IPS-18a (cell line): ENCODE results near the gene SLC44A1.

ENCODE experiments used
- H3K27ac ChIP-seq: one replicate; pipeline ENCODE4 v1.5.1; 2013; ENCODE audit warnings: low read length
- H3K27me3 ChIP-seq: one replicate; pipeline ENCODE4 v1.6.1; 2013; ENCODE audit warnings: mild to moderate bottlenecking, low read length; ENCODE audit not compliant: control insufficient read depth, insufficient read depth
- H3K36me3 ChIP-seq: one replicate; pipeline ENCODE4 v1.6.1; 2013; ENCODE audit warnings: low read depth, low read length; ENCODE audit not compliant: control insufficient read depth
- H3K4me1 ChIP-seq: one replicate; pipeline ENCODE4 v1.6.1; 2013; ENCODE audit warnings: low read depth, low read length; ENCODE audit not compliant: control insufficient read depth
- H3K4me3 ChIP-seq: one replicate; pipeline ENCODE4 v1.5.1; 2013; ENCODE audit warnings: low read length
- H3K9ac ChIP-seq: one replicate; pipeline ENCODE4 v1.6.1; 2013; ENCODE audit warnings: mild to moderate bottlenecking, low read length, moderate library complexity
- H3K9me3 ChIP-seq: one replicate; pipeline ENCODE4 v1.6.1; 2013; ENCODE audit warnings: low read depth, low read length; ENCODE audit not compliant: control insufficient read depth

The SLC44A1 gene

DNA sequence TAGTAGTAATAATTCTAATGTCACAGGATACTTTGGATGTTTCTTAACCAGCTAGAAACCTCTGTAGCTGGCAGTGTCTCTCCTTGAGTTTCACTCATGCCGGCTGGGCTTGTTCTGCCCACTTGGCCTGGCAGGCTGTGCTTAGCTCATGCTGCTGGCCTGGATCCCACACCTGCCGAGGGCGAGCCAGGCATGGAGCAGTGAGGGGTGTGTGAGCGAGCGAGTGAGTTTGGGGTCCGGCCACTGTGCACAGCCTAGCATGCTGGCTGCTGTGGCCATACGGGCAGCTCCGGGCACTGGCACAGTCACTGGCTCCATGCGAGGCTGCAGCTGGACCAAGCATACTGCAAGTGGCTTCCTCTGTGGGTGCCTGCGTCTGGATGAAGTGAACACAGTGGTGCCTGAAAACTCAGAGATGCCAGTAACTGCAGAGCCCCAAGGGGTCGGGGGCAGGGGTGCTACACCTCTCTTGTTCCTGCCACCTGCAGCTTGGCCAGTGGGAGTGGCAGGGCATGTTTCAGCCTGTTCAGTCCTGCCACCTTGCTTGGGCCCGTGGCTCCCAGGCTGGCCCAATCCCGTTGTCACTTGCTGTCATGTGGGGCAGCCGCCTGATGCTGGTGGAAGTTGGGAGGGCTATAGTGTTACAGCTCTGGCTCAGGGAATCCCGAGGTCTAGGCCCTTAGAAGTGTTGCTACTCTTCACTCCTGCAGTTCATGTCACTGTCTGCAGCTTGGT lies 213.3 kb downstream of the SLC44A1 start:
- H3K27me3 ChIP-seq: no peaks in the 10 kb centered on the region
- H3K36me3 ChIP-seq: no peaks in the 10 kb centered on the region
- no peaks in the 10 kb centered on the region for H3K9me3 ChIP-seq
- H3K4me3 ChIP-seq: no peak overlapping the region
- no peak overlapping the region for H3K9ac ChIP-seq
- no peak overlapping the region for H3K27ac ChIP-seq
- no peaks in the 10 kb centered on the region for H3K4me1 ChIP-seq

DNA sequence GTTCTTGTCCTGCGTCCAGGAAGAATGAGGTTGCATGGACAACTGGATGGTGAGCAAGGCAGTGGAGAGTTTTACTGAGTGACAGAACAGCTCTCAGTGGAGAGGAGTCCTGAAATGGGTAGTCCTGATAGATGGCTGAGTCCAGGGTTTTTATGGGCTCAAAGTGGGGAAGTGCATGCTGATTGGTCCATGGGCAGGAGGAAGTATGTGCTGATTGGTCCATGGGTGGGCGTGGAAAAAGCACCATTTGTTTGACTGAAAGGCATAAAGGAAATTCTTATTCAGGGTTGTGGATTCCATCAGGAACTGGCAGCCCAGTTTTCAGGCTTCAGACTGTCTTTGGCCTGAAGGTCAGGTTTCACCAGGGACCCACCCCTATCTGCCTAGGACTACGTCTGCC lies 214.0 kb downstream of the SLC44A1 start:
- Histone ChIP-seq H3K36me3 (no peaks in the 10 kb centered on the region), H3K9me3 (no peaks in the 10 kb centered on the region), H3K4me3 (no peak overlapping the region), H3K27me3 (no peaks in the 10 kb centered on the region), H3K4me1 (no peaks in the 10 kb centered on the region), H3K27ac (no peak overlapping the region), H3K9ac (no peak overlapping the region)

- no peaks in the 10 kb centered on the region for H3K27me3 ChIP-seq
- no peak overlapping the region for H3K27ac ChIP-seq
- H3K4me3 ChIP-seq: no peak overlapping the region
- H3K9me3 ChIP-seq: no peaks in the 10 kb centered on the region
- H3K9ac ChIP-seq: no peak overlapping the region
- H3K36me3 ChIP-seq: no peaks in the 10 kb centered on the region
- H3K4me1 ChIP-seq: no peaks in the 10 kb centered on the region
Observed at GRCh38 chr9:105459336-105459735, 214.9 kb downstream of the SLC44A1 start.

DNA sequence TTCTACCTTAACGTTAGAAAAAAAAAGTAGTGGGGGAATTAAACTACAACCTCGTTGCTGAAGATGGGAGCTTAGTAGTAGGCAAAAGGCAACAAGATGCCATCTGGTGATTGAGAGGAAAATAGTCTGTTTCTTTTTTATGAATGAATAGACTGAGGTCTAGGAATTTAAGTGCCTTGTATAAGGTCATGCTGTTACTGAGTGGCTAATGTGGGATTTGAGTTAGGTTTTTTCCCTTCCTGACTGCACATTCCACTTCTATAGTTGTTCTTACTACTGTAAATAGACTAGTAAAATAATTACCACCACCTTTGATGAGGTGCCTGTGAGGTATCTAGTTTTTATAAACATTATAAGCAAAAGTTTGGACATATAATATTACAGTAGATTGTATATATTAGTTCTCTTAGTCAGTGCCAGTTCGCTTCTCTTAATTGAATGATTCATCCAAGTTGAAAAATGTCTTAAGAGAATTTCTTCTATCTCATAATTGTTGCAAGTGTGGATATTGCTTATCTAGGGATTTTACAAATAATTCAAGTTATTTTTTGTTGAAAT lies 222.5 kb downstream of the SLC44A1 start:
- Histone ChIP-seq H3K4me3 (no peak overlapping the region), H3K27me3 (no peaks in the 10 kb centered on the region), H3K36me3 (peaks cover 26% of the 10 kb centered on the region), H3K27ac (no peak overlapping the region), H3K9ac (no peak overlapping the region), H3K4me1 (no peaks in the 10 kb centered on the region), H3K9me3 (no peaks in the 10 kb centered on the region)

- H3K36me3 ChIP-seq: peaks cover 26% of the 10 kb centered on the region
- H3K9me3 ChIP-seq: no peaks in the 10 kb centered on the region
- no peak overlapping the region for H3K9ac ChIP-seq
- H3K4me3 ChIP-seq: no peak overlapping the region
- H3K27ac ChIP-seq: no peak overlapping the region
- no peaks in the 10 kb centered on the region for H3K4me1 ChIP-seq
- no peaks in the 10 kb centered on the region for H3K27me3 ChIP-seq
Observed at GRCh38 chr9:105468875-105469274, 224.4 kb downstream of the SLC44A1 start.

DNA sequence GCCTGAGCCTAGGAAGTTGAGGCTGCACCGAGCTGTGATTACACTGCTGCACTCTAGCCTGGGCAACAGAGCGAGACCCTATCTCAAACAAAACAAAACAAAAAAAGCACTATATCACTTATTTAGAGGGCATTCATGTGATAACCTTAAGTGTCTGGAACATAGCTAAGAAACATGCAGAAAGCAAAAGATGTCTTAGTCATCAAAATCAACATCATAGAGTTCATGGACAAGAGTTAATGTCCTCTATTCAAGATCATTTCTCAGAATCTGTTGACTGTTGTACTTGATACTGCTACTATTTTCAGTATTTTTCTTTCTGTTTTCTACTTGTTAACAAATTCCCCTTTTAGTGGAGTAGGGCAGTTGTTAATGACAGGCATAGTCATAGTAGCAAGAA lies 228.8 kb downstream of the SLC44A1 start:
- no peak overlapping the region for H3K27ac ChIP-seq

GRCh38 chr9:105475302-105475701 lies 230.9 kb downstream of the SLC44A1 start:
- Histone ChIP-seq H3K4me3 (no peak overlapping the region), H3K9me3 (no peaks in the 10 kb centered on the region), H3K36me3 (no peaks in the 10 kb centered on the region), H3K27ac (no peak overlapping the region), H3K9ac (no peak overlapping the region), H3K4me1 (no peaks in the 10 kb centered on the region), H3K27me3 (no peaks in the 10 kb centered on the region)

More for the DNA sequence above, 228.8 kb downstream of the SLC44A1 start:
- Histone ChIP-seq H3K27me3 (no peaks in the 10 kb centered on the region), H3K9ac (no peak overlapping the region), H3K4me1 (no peaks in the 10 kb centered on the region), H3K9me3 (no peaks in the 10 kb centered on the region), H3K4me3 (no peak overlapping the region), H3K36me3 (peaks cover 7% of the 10 kb centered on the region)

DNA sequence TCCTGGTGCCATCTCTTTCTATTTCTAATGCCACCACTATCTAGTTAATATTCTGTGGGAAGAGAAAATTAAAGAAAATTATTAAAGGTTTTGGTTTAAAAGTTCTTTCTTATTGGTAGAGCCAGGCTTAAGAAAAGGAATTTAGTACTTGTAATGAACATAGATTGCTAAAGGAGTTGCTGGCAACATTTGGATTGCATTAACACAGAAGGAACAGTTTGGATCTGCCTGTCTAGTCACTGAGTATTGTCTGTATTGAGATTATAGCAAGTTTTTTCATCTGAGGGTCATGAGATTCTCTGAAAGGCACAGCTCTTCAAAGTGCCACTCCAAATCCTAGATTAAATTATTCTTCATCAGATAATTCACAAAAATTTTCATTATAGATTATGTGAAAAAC lies 235.4 kb downstream of the SLC44A1 start:
- H3K4me3 ChIP-seq: no peak overlapping the region
- no peaks in the 10 kb centered on the region for H3K9me3 ChIP-seq
- no peaks in the 10 kb centered on the region for H3K4me1 ChIP-seq
- no peak overlapping the region for H3K9ac ChIP-seq
- H3K27ac ChIP-seq: no peak overlapping the region
- H3K27me3 ChIP-seq: no peaks in the 10 kb centered on the region
- no peaks in the 10 kb centered on the region for H3K36me3 ChIP-seq

DNA sequence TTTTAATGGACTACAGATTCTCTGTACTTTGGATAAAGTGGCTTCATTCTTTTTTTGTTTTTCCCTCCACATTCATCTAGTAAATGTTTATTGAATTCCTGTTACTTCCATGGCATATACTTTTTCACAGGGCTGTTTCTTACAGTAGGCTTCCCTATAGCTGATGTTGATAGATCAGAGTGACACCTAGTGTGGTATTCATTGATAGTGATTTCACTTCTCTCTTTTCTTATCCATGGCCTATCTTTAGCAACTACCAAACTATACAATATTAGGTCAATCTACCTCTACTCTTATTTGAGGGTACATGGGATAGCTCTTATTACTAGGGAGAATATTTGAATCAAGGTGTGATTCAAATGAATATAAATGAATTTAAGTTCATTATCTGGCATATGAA lies 239.2 kb downstream of the SLC44A1 start:
- no peaks in the 10 kb centered on the region for H3K4me1 ChIP-seq

DNA sequence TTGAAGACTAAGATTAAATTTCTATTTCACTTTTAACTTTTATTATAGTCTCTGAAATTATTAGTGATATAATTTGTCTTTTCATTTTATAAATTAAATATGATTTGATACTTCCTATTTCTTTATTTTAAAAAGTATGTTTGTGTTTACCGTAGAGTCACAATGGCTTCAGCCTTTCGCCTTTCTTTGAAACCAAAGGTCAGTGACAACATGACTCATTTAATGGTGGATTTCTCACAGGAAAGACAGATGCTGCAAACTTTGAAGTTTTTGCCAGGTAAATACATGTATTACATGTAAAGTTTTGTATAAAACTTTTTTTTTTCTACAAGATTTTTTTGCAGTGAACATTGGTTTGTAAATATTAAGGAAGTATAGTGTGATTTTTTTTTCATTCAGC lies 239.8 kb downstream of the SLC44A1 start:
- Histone ChIP-seq H3K27me3 (no peaks in the 10 kb centered on the region), H3K36me3 (peaks cover 6% of the 10 kb centered on the region), H3K9ac (no peak overlapping the region), H3K9me3 (no peaks in the 10 kb centered on the region), H3K4me1 (no peaks in the 10 kb centered on the region), H3K27ac (no peak overlapping the region), H3K4me3 (no peak overlapping the region)

More for the DNA sequence above, 239.2 kb downstream of the SLC44A1 start:
- Histone ChIP-seq H3K9me3 (no peaks in the 10 kb centered on the region), H3K27me3 (no peaks in the 10 kb centered on the region), H3K27ac (no peak overlapping the region), H3K9ac (no peak overlapping the region), H3K4me3 (no peak overlapping the region), H3K36me3 (peaks cover 6% of the 10 kb centered on the region)

DNA sequence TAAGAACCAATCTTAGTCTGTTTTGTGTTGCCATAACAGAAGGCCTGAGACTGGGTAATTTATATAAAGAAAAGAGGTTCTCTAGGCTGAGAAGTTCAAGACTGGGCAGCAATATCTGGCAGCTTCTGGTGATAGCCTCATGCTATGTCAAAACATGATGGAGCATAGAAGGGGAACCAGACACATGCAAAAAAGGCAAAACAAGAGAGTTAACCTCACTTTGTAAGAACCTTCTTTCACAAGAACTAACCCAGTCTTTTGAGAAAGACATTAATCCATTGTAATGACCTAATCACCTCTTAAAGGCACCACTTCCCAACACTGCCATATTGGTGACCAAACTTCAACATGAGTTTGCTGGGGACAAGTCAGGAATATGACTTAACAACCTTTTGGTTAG lies 240.7 kb downstream of the SLC44A1 start:
- H3K4me1 ChIP-seq: no peaks in the 10 kb centered on the region
- H3K36me3 ChIP-seq: peaks cover 6% of the 10 kb centered on the region
- no peak overlapping the region for H3K4me3 ChIP-seq
- no peak overlapping the region for H3K9ac ChIP-seq
- H3K27ac ChIP-seq: no peak overlapping the region
- H3K27me3 ChIP-seq: no peaks in the 10 kb centered on the region
- no peaks in the 10 kb centered on the region for H3K9me3 ChIP-seq
